ENCODE measurements around the gene C5orf46.

C5orf46 gene

GRCh38 chr5:147849226-147849625 lies 57.1 kb downstream of the C5orf46 start:
- no peak for ATAC-seq
- TF ChIP-seq ARNTL (CRISPR knock-in tag; IDR thresholded peaks at IDR 0.05; ENCODE audit: borderline replicate concordance, low read depth) (no peak), ZFP3 (CRISPR knock-in tag; IDR thresholded peaks at IDR 0.05) (no peak), RARB (CRISPR knock-in tag; IDR thresholded peaks at IDR 0.05) (no peak), OSR1 (CRISPR knock-in tag; IDR thresholded peaks at IDR 0.05) (no peak), ZNF8 (CRISPR knock-in tag; IDR thresholded peaks at IDR 0.05) (no peak), ISL1 (CRISPR knock-in tag; IDR thresholded peaks at IDR 0.05) (no peak), TSHZ2 (CRISPR knock-in tag; IDR thresholded peaks at IDR 0.05) (no peak), POU6F1 (CRISPR knock-in tag; IDR thresholded peaks at IDR 0.05; ENCODE audit: borderline replicate concordance, low read depth) (no peak), ZFP30 (CRISPR knock-in tag; IDR thresholded peaks at IDR 0.05) (no peak), ZC3H10 (CRISPR knock-in tag; IDR thresholded peaks at IDR 0.05) (no peak), PATZ1 (CRISPR knock-in tag; IDR thresholded peaks at IDR 0.05; ENCODE audit: borderline replicate concordance) (no peak), CSDC2 (CRISPR knock-in tag; IDR thresholded peaks at IDR 0.05) (no peak)

GRCh38 chr5:147845618-147846017 lies 60.7 kb downstream of the C5orf46 start:
- no peak for ATAC-seq
- no peak for TF ChIP-seq ZC3H10 (CRISPR knock-in tag; IDR thresholded peaks at IDR 0.05)
- no peak for TF ChIP-seq ZFP3 (CRISPR knock-in tag; IDR thresholded peaks at IDR 0.05)
- TF ChIP-seq POU6F1 (CRISPR knock-in tag; IDR thresholded peaks at IDR 0.05; ENCODE audit: borderline replicate concordance, low read depth) = no peak
- TF ChIP-seq CSDC2 (CRISPR knock-in tag; IDR thresholded peaks at IDR 0.05) = no peak
- no peak for TF ChIP-seq GLIS3 (CRISPR knock-in tag; IDR thresholded peaks at IDR 0.05)
- TF ChIP-seq OSR1 (CRISPR knock-in tag; IDR thresholded peaks at IDR 0.05) = no peak
- TF ChIP-seq ZNF70 (CRISPR knock-in tag; IDR thresholded peaks at IDR 0.05) = no peak
- no peak for TF ChIP-seq ZNF8 (CRISPR knock-in tag; IDR thresholded peaks at IDR 0.05)
- no peak for TF ChIP-seq ISL1 (CRISPR knock-in tag; IDR thresholded peaks at IDR 0.05)
- no peak for TF ChIP-seq ZNF565 (CRISPR knock-in tag; conservative IDR thresholded peaks at IDR 0.05; ENCODE audit: low read depth)
- TF ChIP-seq ZFP30 (CRISPR knock-in tag; IDR thresholded peaks at IDR 0.05) = no peak
- no peak for TF ChIP-seq SNAI2 (CRISPR knock-in tag; IDR thresholded peaks at IDR 0.05)
- no peak for TF ChIP-seq TCF4 (CRISPR knock-in tag; IDR thresholded peaks at IDR 0.05; ENCODE audit: borderline replicate concordance)
- TF ChIP-seq TOX (CRISPR knock-in tag; IDR thresholded peaks at IDR 0.05; ENCODE audit: borderline replicate concordance) = no peak
- no peak for TF ChIP-seq PATZ1 (CRISPR knock-in tag; IDR thresholded peaks at IDR 0.05; ENCODE audit: borderline replicate concordance)
- no peak for TF ChIP-seq TSHZ2 (CRISPR knock-in tag; IDR thresholded peaks at IDR 0.05)

All from SK-N-SH treated with all-trans-retinoic acid at 6 μM for 48 hours (cell line).